Activated CD8-positive, alpha-beta T cell treated with anti-CD3 and anti-CD28 coated beads for 36 hours (primary cell): ENCODE measurements around the gene S100A6. TPM values are rescaled to one million over a fixed set of nuclear protein-coding genes. Genes with fewer than 3 reads are reported as not detected.
"Not testable (repeated sequence)": the region's sequence is repeated elsewhere in the genome, so short reads cannot be mapped to it uniquely, and the experiment has no call there.

ENCODE experiments used
- ATAC-seq: fragments of 200-7000 bp; cut with Tn5 transposase; one replicate; pipeline ENCODE4 v1.10.0; 2021; ENCODE audit warnings: mild to moderate bottlenecking, moderate library complexity
- CTCF ChIA-PET: fragments of 350-600 bp; sonication (Branson Sonifier 250); formaldehyde crosslinking; loops from one replicate; lab custom pipeline; 2021; ENCODE audit warnings: antibody characterized with exemption; lab: Charles Lee
- POLR2A ChIA-PET: fragments of 350-600 bp; sonication (Branson Sonifier 250); formaldehyde crosslinking; loops from one replicate; lab custom pipeline; 2021; ENCODE audit warnings: antibody characterized with exemption; lab: Charles Lee
- DNase-seq: peaks from one replicate; pipeline ENCODE4 v3.0.0-alpha.2; 2020
- H3K27ac Mint-ChIP-seq: one replicate; pipeline ENCODE4 v1.8.0; 2021; ENCODE audit warnings: mild to moderate bottlenecking, mixed read lengths
- H3K27me3 Mint-ChIP-seq: one replicate; pipeline ENCODE4 v1.8.0; 2021; ENCODE audit warnings: mixed read lengths
- H3K36me3 Mint-ChIP-seq: one replicate; pipeline ENCODE4 v1.8.0; 2021; ENCODE audit warnings: low read depth, mixed read lengths
- H3K4me1 Mint-ChIP-seq: one replicate; pipeline ENCODE4 v1.8.0; 2021; ENCODE audit warnings: low read depth, mixed read lengths
- H3K4me3 Mint-ChIP-seq: one replicate; pipeline ENCODE4 v1.8.0; 2021; ENCODE audit warnings: mild to moderate bottlenecking, moderate library complexity, mixed read lengths
- H3K9me3 Mint-ChIP-seq: one replicate; pipeline ENCODE4 v1.8.0; 2021; ENCODE audit warnings: mixed read lengths
- CTCF ChIP-seq: fragments of 200-600 bp; IDR thresholded peaks from one replicate; pipeline ENCODE4 v1.8.0; 2022; ENCODE audit warnings: antibody characterized with exemption, mild to moderate bottlenecking
- intact Hi-C: fragments of 100-400 bp; cut with micrococcal nuclease; formaldehyde crosslinking; loops from one replicate; pipeline ENCODE4 v1.10.0; 2022
- total RNA-seq, 2 experiments: library from RNA; stranded (reverse); gene quantifications; one replicate each; pipeline ENCODE4 v1.2.3, GENCODE V29; 2021

Gene S100A6
- total RNA-seq, 2 experiments from 2014 or later, result 200 to 211 TPM

- no peak overlapping the region for H3K27ac Mint-ChIP-seq
- POLR2A ChIA-PET, result interaction anchor here (0.6 to 2.5 kb wide), 4 partner anchors 12 to 140 kb away, joined by 3 to 10 read pairs (median 4); partner anchors contain the start of gene S100A6
Observed at GRCh38 chr1:153520818-153521476, 14.8 kb downstream of the S100A6 start.

GRCh38 chr1:153520137-153520691, 15.6 kb downstream of the S100A6 start:
- POLR2A ChIA-PET, result interaction anchor here (1.7 to 2.5 kb wide), 2 partner anchors 12 to 15 kb away, joined by 6 to 10 read pairs; partner anchors contain the start of gene S100A6
- H3K36me3 Mint-ChIP-seq, H3K9me3 Mint-ChIP-seq, intact Hi-C loops, ATAC-seq, H3K27ac Mint-ChIP-seq, H3K27me3 Mint-ChIP-seq, H3K4me1 Mint-ChIP-seq, DNase-seq, H3K4me3 Mint-ChIP-seq: not testable (repeated sequence)
- CTCF ChIA-PET, result interaction anchor here (0.8 to 4.6 kb wide), 11 partner anchors 10 to 229 kb away, joined by 3 to 39 read pairs (median 5); no protein-coding TSS in a partner anchor

More at GRCh38 chr1:153520818-153521476, 14.8 kb downstream of the S100A6 start:
- no peak for TF ChIP-seq CTCF
- intact Hi-C loops, result no loop called here
- Mint-ChIP-seq H3K4me3 (no peak overlapping the region), H3K27me3 (no peaks in the 10 kb centered on the region), H3K36me3 (no peaks in the 10 kb centered on the region), H3K4me1 (peaks cover 7% of the 10 kb centered on the region), H3K9me3 (no peaks in the 10 kb centered on the region)
- DNase-seq, result no peak
- CTCF ChIA-PET, result interaction anchor here (0.7 to 4.6 kb wide), 13 partner anchors 10 to 229 kb away, joined by 3 to 39 read pairs (median 5); partner anchors contain the start of gene S100A13
- ATAC-seq, result no peak

GRCh38 chr1:153519242-153519641, 16.5 kb downstream of the S100A6 start:
- no peak for DNase-seq
- Mint-ChIP-seq H3K4me1 (peaks cover 7% of the 10 kb centered on the region), H3K9me3 (no peaks in the 10 kb centered on the region), H3K27me3 (no peaks in the 10 kb centered on the region), H3K36me3 (no peaks in the 10 kb centered on the region), H3K4me3 (no peak overlapping the region), H3K27ac (no peak overlapping the region)
- ChIA-PET POLR2A (interaction anchor here (2.5 kb wide), 1 partner anchor 13 kb away, joined by 10 read pairs; no protein-coding TSS in a partner anchor), CTCF (interaction anchor here (1.2 to 4.6 kb wide), 3 partner anchors 9 to 49 kb away, joined by 4 to 39 read pairs (median 19); no protein-coding TSS in a partner anchor)
- intact Hi-C loops, result no loop called here
- no peak for TF ChIP-seq CTCF
- no peak for ATAC-seq

GRCh38 chr1:153515504-153516394, 20.0 kb downstream of the S100A6 start:
- TF ChIP-seq CTCF, result no peak

GRCh38 chr1:153513666-153514065, 22.1 kb downstream of the S100A6 start:
- intact Hi-C loops, result loop anchor here (5.0 kb wide), 1 partner anchor 234 kb away; no protein-coding TSS in a partner anchor
- no peak for ATAC-seq

More at GRCh38 chr1:153515504-153516394, 20.0 kb downstream of the S100A6 start:
- Mint-ChIP-seq H3K4me3 (no peak overlapping the region), H3K27me3 (no peaks in the 10 kb centered on the region), H3K27ac (no peak overlapping the region), H3K4me1 (peaks cover 9% of the 10 kb centered on the region), H3K9me3 (no peaks in the 10 kb centered on the region), H3K36me3 (no peaks in the 10 kb centered on the region)
- ChIA-PET POLR2A (interaction anchor here (1.1 to 1.4 kb wide), 2 partner anchors 10 to 25 kb away, joined by 3 to 5 read pairs; partner anchors contain the start of gene S100A5), CTCF (interaction anchor here (0.8 to 1.8 kb wide), 7 partner anchors 16 to 102 kb away, joined by 3 to 8 read pairs (median 3); no protein-coding TSS in a partner anchor)
- no peak for ATAC-seq
- intact Hi-C loops, result no loop called here
- DNase-seq, result no peak

More at GRCh38 chr1:153513666-153514065, 22.1 kb downstream of the S100A6 start:
- no peak overlapping the region for H3K4me3 Mint-ChIP-seq
- H3K36me3 Mint-ChIP-seq, result no peaks in the 10 kb centered on the region
- H3K9me3 Mint-ChIP-seq, result no peaks in the 10 kb centered on the region
- H3K4me1 Mint-ChIP-seq, result peaks cover 9% of the 10 kb centered on the region
- ChIA-PET POLR2A (interaction anchor here (1.2 kb wide), 1 partner anchor 20 kb away, joined by 3 read pairs; no protein-coding TSS in a partner anchor), CTCF (interaction anchor here (1.2 to 1.3 kb wide), 3 partner anchors 31 to 59 kb away, joined by 3 to 5 read pairs (median 3); partner anchors contain the start of gene S100A4)
- no peaks in the 10 kb centered on the region for H3K27me3 Mint-ChIP-seq
- no peak overlapping the region for H3K27ac Mint-ChIP-seq
- DNase-seq, result no peak
- no peak for TF ChIP-seq CTCF
